Upper lobe of left lung (tissue), 6 donors: ENCODE data around the gene WDR53. TPM values are rescaled to one million over a fixed set of nuclear protein-coding genes. Genes with fewer than 3 reads are reported as not detected.

ENCODE experiments used
- ATAC-seq, 2 donors: fragments of 200-7000 bp; cut with Tn5 transposase; one replicate each; pipeline ENCODE4 v1.9.1; 2022; ENCODE audit warnings: mild to moderate bottlenecking in 2 of 2, moderate library complexity in 2 of 2; ENCODE audit not compliant: low FRiP score in 2 of 2
- DNase-seq, 2 donors: peaks; one replicate each; pipeline ENCODE4 v3.0.0-alpha.2; 2019 to 2020
- H3K27ac ChIP-seq, 4 donors: fragments of 200-600 bp; sonication (generic); one replicate each; pipeline ENCODE4 v1.5.1; 2016 to 2019
- H3K27me3 ChIP-seq, 4 donors: fragments of 200-600 bp; sonication (generic); one replicate each; pipeline ENCODE4 v1.5.1; 2017 to 2019
- H3K36me3 ChIP-seq, 4 donors: fragments of 200-600 bp; sonication (generic); one replicate each; pipeline ENCODE4 v1.5.1; 2016 to 2019
- H3K4me1 ChIP-seq, 4 donors: fragments of 200-600 bp; sonication (generic); one replicate each; pipeline ENCODE4 v1.5.1; 2018 to 2019
- H3K4me3 ChIP-seq, 4 donors: fragments of 200-600 bp; sonication (generic); one replicate each; pipeline ENCODE4 v1.5.1; 2017 to 2019; ENCODE audit warnings: mild to moderate bottlenecking in 2 of 4, moderate library complexity in 1 of 4
- H3K9me3 ChIP-seq, 4 donors: fragments of 200-600 bp; sonication (generic); one replicate each; pipeline ENCODE4 v1.5.1; 2018 to 2019
- CTCF ChIP-seq, 6 experiments: fragments of 450-650 bp in 4 of 6; fragments of 200-600 bp in 2 of 6; sonication (generic) in 2 of 6; IDR thresholded peaks; one replicate each; pipeline ENCODE4 v1.5.1; 2016 to 2019; ENCODE audit warnings: antibody characterized with exemption in 6 of 6
- EP300 ChIP-seq, 4 donors: sonication (generic); formaldehyde crosslinking; IDR thresholded peaks; one replicate each; pipeline ENCODE4 v1.5.1; 2017; ENCODE audit warnings: antibody characterized with exemption in 4 of 4, control low read depth in 2 of 4
- POLR2A ChIP-seq, 4 donors: fragments of 450-650 bp; IDR thresholded peaks; one replicate each; pipeline ENCODE4 v1.5.1; 2016 to 2017; ENCODE audit warnings: antibody characterized with exemption in 4 of 4, mild to moderate bottlenecking in 2 of 4
- POLR2AphosphoS5 ChIP-seq, 2 donors: sonication (generic); formaldehyde crosslinking; IDR thresholded peaks; one replicate each; pipeline ENCODE4 v1.5.1; 2017; ENCODE audit warnings: antibody characterized with exemption in 2 of 2
- WGBS, 2 donors: methylation state at CpG; one replicate each; pipeline ENCODE4 v1.1.5; 2017 to 2018; 5-methylcytosine and 5-hydroxymethylcytosine counted together
- small RNA-seq, 4 donors: library from RNA; depleted of rRNA; stranded (forward); fragments of <200 nt; gene quantifications; one replicate each; pipeline ENCODE3, GENCODE V24; 2016
- total RNA-seq, 6 donors: library from RNA; depleted of rRNA in 4 of 6; stranded (reverse); fragments of >200 nt in 4 of 6; gene quantifications; one replicate each; pipeline versions ENCODE4 v1.1.0 to v1.2.1, GENCODE V29; 2016 to 2021
- donor health status: DM: no; HTN: no; CAD: no; lungs with moderate emphysema.
- donor health status: DM: no; HTN: yes; CAD: no; lungs with severe emphysema.

The WDR53 gene
- total RNA-seq, 6 donors from 2014 or later: 1.00 to 31.4 (median 8.7) TPM

- TF ChIP-seq POLR2AphosphoS5 (IDR thresholded peaks at IDR 0.05) (no peak), EP300 (IDR thresholded peaks at IDR 0.05) (no peak), POLR2A (IDR thresholded peaks at IDR 0.05) (no peak), CTCF (IDR thresholded peaks at IDR 0.05) (no peak)
- H3K36me3 ChIP-seq: no peaks in the 10 kb centered on the region
- WGBS, 2 donors: 90 to 95% methylated on average over 6 of the region's 6 CpGs
- peak overlapping the region in 1 of 4 donors; percentile 93 for H3K4me3 ChIP-seq
- no peaks in the 10 kb centered on the region for H3K27me3 ChIP-seq
- peaks cover 11 to 27% (median 13%) of the 10 kb centered on the region in 4 donors for H3K4me1 ChIP-seq
- no peak for ATAC-seq
- peak overlapping the region in 3 of 4 donors; percentile 93 to 98 (median 96) for H3K27ac ChIP-seq
- DNase-seq: no peak
- H3K9me3 ChIP-seq: no peaks in the 10 kb centered on the region
Observed at GRCh38 chr3:196504556-196504955, 63.8 kb downstream of the WDR53 start.

Small RNA genes lying within 50 kb of the gene (small RNA-seq; reads per million reads assigned to genes)
- gene RPS29P3: 0 reads per million in 4 donors

Other genes starting within 250 kb of the WDR53 start
- gene TM4SF19, start 230.2 kb downstream of the WDR53 start, total RNA-seq: 10 to 100 TPM in 1 of 6 donors, 1 to 10 TPM in 5; 1.0 to 23.1 (median 4.6) TPM
- gene UBXN7, start 136.1 kb downstream of the WDR53 start, total RNA-seq: 10 to 100 TPM in 5 of 6 donors, 1 to 10 TPM in 1; 8.7 to 45.5 (median 28.2) TPM
- 10 to 100 TPM; 22.2 to 33.5 (median 26.6) TPM for gene RNF168, start 64.8 kb downstream of the WDR53 start, total RNA-seq
- not detected for gene SMCO1, start 53.2 kb downstream of the WDR53 start, total RNA-seq
- gene FBXO45, start 106 bp upstream of the WDR53 start, total RNA-seq: 1 to 10 TPM; 2.2 to 9.6 (median 6.4) TPM
- 10 to 100 TPM in 5 of 6 donors, 1 to 10 TPM in 1; 6.5 to 23.2 (median 16.4) TPM for gene NRROS, start 71.1 kb upstream of the WDR53 start, total RNA-seq
- gene CEP19, start 143.7 kb upstream of the WDR53 start, total RNA-seq: 1 to 10 TPM; 1.2 to 9.0 (median 2.6) TPM
- gene PIGX, start 143.8 kb upstream of the WDR53 start, total RNA-seq: 10 to 100 TPM in 5 of 6 donors, 1 to 10 TPM in 1; 9.4 to 19.5 (median 17.4) TPM
- gene PAK2, start 171.3 kb upstream of the WDR53 start, total RNA-seq: 10 to 100 TPM; 24.7 to 82.2 (median 60.1) TPM